Activated naive CD4-positive, alpha-beta T cell treated with anti-CD3 and anti-CD28 coated beads, Interleukin-2, amount 50 U/mL, for 72 hours (primary cell): ENCODE results near the gene CD86. TPM values are rescaled to one million over a fixed set of nuclear protein-coding genes. Genes with fewer than 3 reads are reported as not detected.
"Not testable (repeated sequence)": the region's sequence is repeated elsewhere in the genome, so short reads cannot be mapped to it uniquely, and the experiment has no call there.

Source experiments
- ATAC-seq, 2 donors: fragments of 150-1000 bp; cut with Tn5 transposase; 2 replicates each; pipeline ENCODE4 v1.10.0; 2021; ENCODE audit warnings: mild to moderate bottlenecking in 2 of 2, moderate library complexity in 2 of 2
- DNase-seq, 2 donors: peaks; one replicate each; pipeline ENCODE4 v3.0.0; 2021 to 2022; ENCODE audit warnings: low spot score in 2 of 2
- H3K27ac Mint-ChIP-seq, 2 donors: one replicate each; pipeline ENCODE4 v1.8.0; 2022; ENCODE audit warnings: mild to moderate bottlenecking in 2 of 2, mixed read lengths in 2 of 2
- H3K36me3 Mint-ChIP-seq, 2 donors: one replicate each; pipeline ENCODE4 v1.8.0; 2022; ENCODE audit warnings: mixed read lengths in 2 of 2
- H3K9me3 Mint-ChIP-seq, 2 donors: one replicate each; pipeline ENCODE4 v1.8.0; 2022; ENCODE audit warnings: mixed read lengths in 2 of 2
- total RNA-seq, 2 donors: library from RNA; stranded (reverse); gene quantifications; one replicate each; pipeline ENCODE4 v1.2.3, GENCODE V29; 2022

CD86 gene
- total RNA-seq, 2 donors from 2014 or later: 0.14 to 0.49 TPM

DNA sequence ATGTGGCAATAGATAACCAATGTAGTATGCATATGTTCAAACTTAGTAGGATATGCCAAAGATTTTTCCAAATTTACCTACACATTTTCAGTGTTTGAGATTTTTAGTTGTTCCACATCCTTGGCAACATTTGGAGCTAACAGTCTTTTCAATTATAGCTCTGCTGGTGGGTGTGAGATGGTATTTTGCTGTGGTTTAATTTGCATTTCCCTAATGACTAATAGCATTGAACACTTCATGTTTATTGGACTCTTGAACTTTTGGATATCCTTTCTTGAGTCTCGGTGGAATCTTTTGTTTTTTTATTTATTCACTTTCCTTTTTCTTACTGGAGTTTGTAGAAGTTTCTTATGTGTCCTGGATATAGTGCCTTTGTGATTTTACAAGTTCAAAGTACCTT, 22.1 kb upstream of the CD86 start:
- peaks cover 20 to 24% of the 10 kb centered on the region in 2 donors for H3K36me3 Mint-ChIP-seq
- H3K9me3 Mint-ChIP-seq: peaks cover 14 to 26% of the 10 kb centered on the region in 2 donors
- no peak for ATAC-seq
- H3K27ac Mint-ChIP-seq: no peak overlapping the region
- no peak for DNase-seq

DNA sequence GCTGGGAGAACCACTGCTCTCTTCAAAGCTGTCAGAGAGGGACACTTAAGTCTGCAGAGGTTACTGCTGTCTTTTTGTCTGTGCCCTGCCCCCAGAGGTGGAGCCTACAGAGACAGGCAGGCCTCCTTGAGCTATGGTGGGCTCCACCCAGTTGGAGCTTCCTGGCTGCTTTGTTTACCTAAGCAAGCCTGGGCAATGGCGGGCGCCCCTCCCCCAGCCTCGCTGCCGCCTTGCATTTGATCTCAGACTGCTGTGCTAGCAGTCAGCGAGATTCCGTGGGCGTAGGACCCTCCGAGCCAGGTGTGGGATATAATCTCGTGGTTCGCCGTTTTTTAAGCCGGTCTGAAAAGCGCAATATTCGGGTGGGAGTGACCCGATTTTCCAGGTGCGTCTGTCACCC, 7.9 kb upstream of the CD86 start:
- not testable (repeated sequence) for H3K36me3 Mint-ChIP-seq, ATAC-seq, H3K9me3 Mint-ChIP-seq, H3K27ac Mint-ChIP-seq, DNase-seq

DNA sequence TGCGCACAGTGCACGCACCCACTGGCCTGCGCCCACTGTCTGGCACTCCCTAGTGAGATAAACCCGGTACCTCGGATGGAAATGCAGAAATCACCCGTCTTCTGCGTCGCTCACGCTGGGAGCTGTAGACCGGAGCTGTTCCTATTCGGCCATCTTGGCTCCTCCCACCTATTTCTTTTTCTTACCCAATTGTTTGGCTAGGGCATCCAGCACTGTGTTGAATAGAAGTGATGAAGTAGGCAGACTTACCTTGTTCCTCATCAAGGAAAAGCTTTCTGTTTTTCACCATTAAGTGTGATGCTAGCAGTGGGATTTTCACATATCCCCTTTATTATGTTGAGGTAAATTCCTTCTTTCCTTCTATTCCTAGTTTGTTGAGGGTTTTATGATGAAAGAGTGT, 7.4 kb upstream of the CD86 start:
- peak overlapping the region in 1 of 2 donors; percentile 14 for H3K27ac Mint-ChIP-seq
- DNase-seq, H3K36me3 Mint-ChIP-seq, H3K9me3 Mint-ChIP-seq, ATAC-seq: not testable (repeated sequence)

DNA sequence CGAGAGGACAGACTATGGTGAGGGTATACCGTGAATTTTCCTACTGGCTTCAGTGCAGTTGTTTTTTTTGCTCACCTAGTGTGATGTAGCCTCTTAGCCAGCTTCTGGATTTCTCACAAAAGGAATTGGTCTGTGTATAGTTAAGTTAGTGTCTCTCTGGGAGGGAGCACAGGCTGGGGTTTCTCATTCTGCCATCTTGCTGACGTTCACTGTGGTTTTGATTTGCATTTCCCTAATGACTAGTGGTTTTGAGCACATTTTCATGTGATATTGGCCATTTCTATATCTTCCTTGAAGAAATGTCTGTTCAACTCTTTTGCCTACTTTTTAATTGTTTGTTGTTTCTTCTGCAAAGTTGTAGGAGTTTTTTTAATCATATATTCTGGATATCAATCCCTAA, 2.2 kb upstream of the CD86 start:
- no peak for ATAC-seq
- Mint-ChIP-seq H3K36me3 (no peaks in the 10 kb centered on the region), H3K27ac (no peak overlapping the region), H3K9me3 (peaks cover 0 to 1% of the 10 kb centered on the region in 2 donors)
- DNase-seq: no peak

GRCh38 chr3:122057671-122058070, 2.5 kb downstream of the CD86 start:
- no peak for ATAC-seq
- H3K27ac Mint-ChIP-seq: no peak overlapping the region
- H3K36me3 Mint-ChIP-seq: no peaks in the 10 kb centered on the region
- no peak for DNase-seq
- no peaks in the 10 kb centered on the region for H3K9me3 Mint-ChIP-seq

DNA sequence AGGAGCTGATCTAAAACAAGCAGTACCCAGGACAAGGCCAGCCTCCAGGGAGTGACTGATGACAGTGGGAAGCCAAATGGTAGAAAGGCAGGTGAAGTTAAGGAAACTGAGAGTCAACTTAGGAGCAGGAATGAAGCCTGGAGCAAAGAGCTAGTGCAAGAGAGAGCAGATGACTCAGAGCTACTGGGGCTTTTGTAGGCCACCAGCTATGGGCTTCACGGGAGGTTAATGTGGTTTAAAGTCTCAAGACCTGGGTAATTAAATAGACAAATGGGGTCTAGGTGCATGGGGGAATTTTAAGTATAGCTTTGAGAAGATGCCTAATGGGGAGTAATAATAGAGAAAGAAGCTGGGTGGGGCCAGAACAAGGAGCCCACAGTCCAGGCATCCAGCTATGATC, 3.1 kb downstream of the CD86 start:
- no peaks in the 10 kb centered on the region for H3K36me3 Mint-ChIP-seq
- ATAC-seq (no peak), DNase-seq (no peak)
- no peaks in the 10 kb centered on the region for H3K9me3 Mint-ChIP-seq
- H3K27ac Mint-ChIP-seq: no peak overlapping the region

DNA sequence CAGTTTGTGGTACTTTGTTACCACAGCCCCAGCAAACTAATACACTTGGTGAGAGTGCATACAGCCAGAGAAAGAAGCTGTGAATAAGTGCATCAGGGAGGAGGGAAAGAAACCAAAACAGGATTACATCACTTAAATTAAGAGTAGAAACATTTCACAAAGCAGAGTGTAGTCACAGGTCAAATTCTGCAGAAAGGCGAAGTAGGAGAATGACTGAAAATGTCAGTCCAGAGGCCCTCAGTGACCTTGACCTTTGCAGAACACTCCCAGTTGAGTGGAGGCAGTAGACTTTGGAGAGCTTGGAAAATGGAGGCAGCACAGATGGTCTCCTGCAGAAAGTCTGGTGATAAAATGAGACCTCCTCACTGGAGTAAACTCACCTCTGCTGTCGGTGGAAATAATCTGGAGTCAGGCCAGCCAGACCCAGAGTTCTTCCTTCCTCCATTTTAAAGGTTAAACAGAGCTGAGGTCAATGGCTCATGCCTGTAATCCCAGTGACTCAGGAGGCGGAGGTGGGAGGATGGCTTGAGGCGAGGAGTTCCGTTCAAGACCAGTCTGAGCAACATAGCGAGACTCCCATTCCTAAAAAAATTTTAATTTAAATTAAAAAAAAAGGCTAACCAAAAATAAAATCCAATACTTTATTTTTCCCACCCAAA, 5.0 kb downstream of the CD86 start:
- Mint-ChIP-seq H3K9me3 (no peaks in the 10 kb centered on the region), H3K27ac (no peak overlapping the region), H3K36me3 (no peaks in the 10 kb centered on the region)
- DNase-seq: no peak
- ATAC-seq: no peak

- Mint-ChIP-seq H3K27ac (no peak overlapping the region), H3K36me3 (no peaks in the 10 kb centered on the region), H3K9me3 (no peaks in the 10 kb centered on the region)
- DNase-seq (no peak), ATAC-seq (no peak)
These were observed 8.7 kb downstream of the CD86 start for GRCh38 chr3:122063908-122064307.

GRCh38 chr3:122064326-122064725, 9.2 kb downstream of the CD86 start:
- H3K36me3 Mint-ChIP-seq: no peaks in the 10 kb centered on the region
- H3K9me3 Mint-ChIP-seq: no peaks in the 10 kb centered on the region
- no peak overlapping the region for H3K27ac Mint-ChIP-seq
- no peak for DNase-seq
- ATAC-seq: no peak

- Mint-ChIP-seq H3K27ac (no peak overlapping the region), H3K36me3 (no peaks in the 10 kb centered on the region), H3K9me3 (no peaks in the 10 kb centered on the region)
- ATAC-seq: no peak
- no peak for DNase-seq
These were observed 11.4 kb downstream of the CD86 start for GRCh38 chr3:122066331-122067213.

DNA sequence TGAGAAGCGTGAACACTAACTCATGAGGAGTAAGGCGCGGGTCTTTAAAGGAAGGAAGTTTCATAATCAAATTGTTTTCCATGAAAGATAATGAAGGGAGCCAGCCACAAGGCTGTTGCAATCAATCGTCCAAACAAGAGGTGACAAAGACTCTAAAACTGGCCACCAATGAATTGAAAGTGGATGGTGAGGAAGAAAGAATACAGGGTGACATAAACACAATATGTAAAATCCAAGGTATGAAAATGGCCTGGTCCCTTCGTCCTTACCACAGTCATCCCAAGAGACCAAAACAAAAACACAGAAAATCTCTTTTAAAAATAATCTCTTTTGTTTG, 12.0 kb downstream of the CD86 start:
- Mint-ChIP-seq H3K36me3 (no peaks in the 10 kb centered on the region), H3K9me3 (no peaks in the 10 kb centered on the region), H3K27ac (no peak overlapping the region)
- no peak for DNase-seq
- ATAC-seq: no peak

DNA sequence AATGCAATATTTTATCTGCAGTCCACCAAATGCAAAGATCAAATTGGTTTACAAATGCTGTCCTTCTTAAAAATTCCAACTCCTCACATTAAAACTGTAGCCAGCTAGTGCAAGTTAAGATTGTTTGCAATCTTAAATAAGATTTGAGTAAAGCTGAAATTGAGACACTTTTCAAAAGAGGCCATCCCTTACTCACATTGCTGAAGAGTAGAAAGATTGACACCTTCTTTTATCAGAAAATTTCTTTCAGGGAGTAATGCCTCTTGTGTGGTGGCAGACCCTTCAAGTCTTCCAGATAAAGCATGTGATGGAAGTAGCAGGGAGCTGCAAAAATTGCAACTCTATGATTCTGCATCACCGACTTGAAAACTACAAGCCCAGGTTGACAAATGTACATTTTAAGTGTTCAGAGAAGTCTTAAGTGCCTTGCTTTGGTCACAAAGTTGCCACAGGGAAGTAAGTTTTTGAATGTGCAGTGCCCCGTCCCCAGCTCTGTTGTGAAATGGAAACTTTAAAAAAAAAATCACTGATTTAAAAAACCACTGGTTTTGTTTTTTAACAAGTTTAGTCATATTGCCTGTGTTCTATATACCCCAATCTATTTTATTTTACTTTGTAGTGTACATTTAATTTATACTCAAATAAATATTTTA, 12.6 kb downstream of the CD86 start:
- ATAC-seq (peak in 1 of 2 donors; percentile 61), DNase-seq (no peak)
- no peaks in the 10 kb centered on the region for H3K9me3 Mint-ChIP-seq
- H3K27ac Mint-ChIP-seq: no peak overlapping the region
- no peaks in the 10 kb centered on the region for H3K36me3 Mint-ChIP-seq

DNA sequence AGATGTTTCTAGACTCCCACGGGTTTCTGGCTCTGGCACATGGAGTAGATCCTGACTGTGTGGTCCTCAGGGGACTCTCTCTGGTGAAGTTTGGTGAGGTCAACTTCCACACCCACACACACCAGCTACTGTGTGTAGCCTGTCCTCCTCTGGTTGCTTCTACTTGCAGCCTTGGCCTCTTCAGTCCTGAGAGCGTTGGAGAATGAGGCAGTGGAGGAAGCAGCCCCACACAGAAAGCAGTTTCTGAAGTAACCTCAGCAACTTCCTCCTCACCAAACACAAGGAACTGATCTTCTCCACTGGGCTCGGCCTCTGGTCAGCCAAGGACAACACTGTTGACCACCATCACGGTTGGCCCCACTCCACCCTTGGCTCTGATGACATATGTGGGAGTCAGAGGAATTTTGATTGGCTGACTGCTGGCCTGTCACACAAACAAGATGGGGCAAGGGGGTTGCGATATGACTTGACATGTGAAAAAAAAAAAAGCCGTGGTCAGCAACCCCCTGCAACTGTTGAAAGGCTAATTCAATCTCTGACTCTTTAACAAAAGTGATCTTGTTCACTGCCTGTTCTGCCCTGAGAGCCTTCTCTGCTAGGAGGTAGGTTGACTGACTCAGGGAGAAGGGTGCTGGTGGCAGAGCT, 19.6 kb downstream of the CD86 start:
- ATAC-seq (peak; percentile 41 to 66), DNase-seq (peak in 1 of 2 donors; percentile 17)
- Mint-ChIP-seq H3K27ac (no peak overlapping the region), H3K36me3 (no peaks in the 10 kb centered on the region), H3K9me3 (peaks cover 0 to 4% of the 10 kb centered on the region in 2 donors)

- no peak overlapping the region for H3K27ac Mint-ChIP-seq
- ATAC-seq (peak in 1 of 2 donors; percentile 63), DNase-seq (no peak)
- peaks cover 0 to 4% of the 10 kb centered on the region in 2 donors for H3K9me3 Mint-ChIP-seq
- no peaks in the 10 kb centered on the region for H3K36me3 Mint-ChIP-seq
These were observed 21.5 kb downstream of the CD86 start for GRCh38 chr3:122076491-122077292.

DNA sequence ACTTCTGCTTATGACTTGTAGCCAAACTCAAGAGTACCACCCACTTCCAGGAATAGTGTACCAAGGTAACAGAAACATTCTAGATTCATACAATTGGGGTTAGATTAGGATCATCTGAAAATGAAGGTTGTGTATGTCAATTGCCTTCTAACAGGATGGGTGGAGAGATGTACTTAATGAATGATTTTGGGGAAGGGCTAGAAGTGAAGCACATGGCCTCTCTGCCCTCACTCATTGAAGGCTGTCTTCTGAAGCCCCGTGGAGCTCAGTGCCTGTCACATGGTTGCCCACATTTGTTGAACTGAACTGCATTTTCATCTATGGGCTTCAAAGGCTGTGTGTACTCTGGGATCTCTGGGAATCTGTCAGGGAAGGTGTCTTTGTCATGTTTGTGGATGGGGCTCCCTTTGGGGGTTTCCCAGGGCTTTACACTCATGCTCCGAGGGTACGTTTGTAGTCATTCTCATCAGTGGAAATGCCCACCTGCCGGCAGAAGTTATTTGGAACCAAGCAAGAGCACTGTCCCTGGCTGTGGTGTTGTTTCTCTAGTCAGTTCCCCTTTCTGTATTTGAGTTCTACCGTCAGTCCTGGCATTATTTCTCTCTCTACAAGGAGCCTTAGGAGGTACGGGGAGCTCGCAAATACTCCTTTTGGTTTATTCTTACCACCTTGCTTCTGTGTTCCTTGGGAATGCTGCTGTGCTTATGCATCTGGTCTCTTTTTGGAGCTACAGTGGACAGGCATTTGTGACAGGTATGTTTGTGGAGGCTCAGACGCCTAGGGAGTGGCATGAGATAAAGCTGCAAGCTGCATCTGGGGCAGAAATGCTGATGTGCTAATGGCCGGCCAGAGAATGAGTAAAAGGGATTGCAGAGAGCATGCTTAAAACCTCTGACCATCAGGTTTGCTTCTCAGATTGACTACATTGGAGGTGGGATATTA, 22.4 kb downstream of the CD86 start:
- H3K9me3 Mint-ChIP-seq: peaks cover 0 to 4% of the 10 kb centered on the region in 2 donors
- H3K36me3 Mint-ChIP-seq: no peaks in the 10 kb centered on the region
- no peak for DNase-seq
- no peak overlapping the region for H3K27ac Mint-ChIP-seq
- ATAC-seq: peak in 1 of 2 donors; percentile 44
